Loucy (cell line): Measurements from ENCODE around the gene MAML2.

Source experiments
- EZH2phosphoT487 ChIP-seq: fragments of 200-600 bp; IDR thresholded peaks from 2 replicates; pipeline ENCODE4 v1.6.1; 2018; ENCODE audit warnings: antibody characterized with exemption, mild to moderate bottlenecking, moderate library complexity, borderline replicate concordance
- TF ChIP-seq, protein P1 (sequence below): fragments of 200-600 bp; sonication (generic); conservative IDR thresholded peaks from 2 replicates; pipeline ENCODE4 v1.5.1; 2014; ENCODE audit warnings: mild to moderate bottlenecking, antibody characterized with exemption, low read length

DNA sequence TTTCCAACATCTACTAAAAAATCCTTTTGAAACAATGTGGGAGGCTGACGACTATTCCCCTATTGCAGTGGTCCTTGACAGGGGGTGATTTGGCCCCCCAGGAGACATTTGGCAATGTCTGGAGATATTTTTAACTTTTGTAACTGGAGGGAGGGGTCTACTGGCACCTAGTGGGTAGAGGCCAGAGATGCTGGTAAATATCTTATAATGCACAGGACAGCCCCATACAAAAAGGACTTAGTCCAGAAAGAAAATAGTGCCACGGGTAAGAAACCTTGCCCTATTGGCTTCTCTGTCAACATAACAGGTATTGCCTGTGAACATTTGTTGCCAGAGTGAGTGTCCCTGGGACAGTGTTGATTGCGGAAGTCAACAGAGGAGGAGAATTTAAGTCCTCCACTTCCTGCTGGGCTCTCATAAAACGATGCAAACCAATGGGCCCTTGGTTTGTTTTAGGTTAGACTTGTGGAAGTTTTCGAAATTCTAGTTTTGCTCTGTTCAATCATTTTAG lies 101.6 kb downstream of the MAML2 start:
- TF ChIP-seq, protein P1, sequence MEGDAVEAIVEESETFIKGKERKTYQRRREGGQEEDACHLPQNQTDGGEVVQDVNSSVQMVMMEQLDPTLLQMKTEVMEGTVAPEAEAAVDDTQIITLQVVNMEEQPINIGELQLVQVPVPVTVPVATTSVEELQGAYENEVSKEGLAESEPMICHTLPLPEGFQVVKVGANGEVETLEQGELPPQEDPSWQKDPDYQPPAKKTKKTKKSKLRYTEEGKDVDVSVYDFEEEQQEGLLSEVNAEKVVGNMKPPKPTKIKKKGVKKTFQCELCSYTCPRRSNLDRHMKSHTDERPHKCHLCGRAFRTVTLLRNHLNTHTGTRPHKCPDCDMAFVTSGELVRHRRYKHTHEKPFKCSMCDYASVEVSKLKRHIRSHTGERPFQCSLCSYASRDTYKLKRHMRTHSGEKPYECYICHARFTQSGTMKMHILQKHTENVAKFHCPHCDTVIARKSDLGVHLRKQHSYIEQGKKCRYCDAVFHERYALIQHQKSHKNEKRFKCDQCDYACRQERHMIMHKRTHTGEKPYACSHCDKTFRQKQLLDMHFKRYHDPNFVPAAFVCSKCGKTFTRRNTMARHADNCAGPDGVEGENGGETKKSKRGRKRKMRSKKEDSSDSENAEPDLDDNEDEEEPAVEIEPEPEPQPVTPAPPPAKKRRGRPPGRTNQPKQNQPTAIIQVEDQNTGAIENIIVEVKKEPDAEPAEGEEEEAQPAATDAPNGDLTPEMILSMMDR = peak; percentile 54
- TF ChIP-seq EZH2phosphoT487 = no peak
